Measurements from ENCODE around the gene WDR4. TPM values are rescaled to one million over a fixed set of nuclear protein-coding genes. Genes with fewer than 3 reads are reported as not detected.

The WDR4 gene
- total RNA-seq, 1 experiment from 2014 or later = 17.6 TPM

GRCh38 chr21:42855937-42856335 is 23.4 kb downstream of the WDR4 start:
- H3K4me1 ChIP-seq (replicated peaks; ENCODE audit: insufficient read depth) = no peaks in the 10 kb centered on the region
- no peak overlapping the region for H3K4me3 ChIP-seq
- H2AFZ ChIP-seq = no peak overlapping the region
- intact Hi-C loops (cut with micrococcal nuclease; ENCODE audit: unreplicated experiment) = no loop called here
- TF ChIP-seq, protein P1, sequence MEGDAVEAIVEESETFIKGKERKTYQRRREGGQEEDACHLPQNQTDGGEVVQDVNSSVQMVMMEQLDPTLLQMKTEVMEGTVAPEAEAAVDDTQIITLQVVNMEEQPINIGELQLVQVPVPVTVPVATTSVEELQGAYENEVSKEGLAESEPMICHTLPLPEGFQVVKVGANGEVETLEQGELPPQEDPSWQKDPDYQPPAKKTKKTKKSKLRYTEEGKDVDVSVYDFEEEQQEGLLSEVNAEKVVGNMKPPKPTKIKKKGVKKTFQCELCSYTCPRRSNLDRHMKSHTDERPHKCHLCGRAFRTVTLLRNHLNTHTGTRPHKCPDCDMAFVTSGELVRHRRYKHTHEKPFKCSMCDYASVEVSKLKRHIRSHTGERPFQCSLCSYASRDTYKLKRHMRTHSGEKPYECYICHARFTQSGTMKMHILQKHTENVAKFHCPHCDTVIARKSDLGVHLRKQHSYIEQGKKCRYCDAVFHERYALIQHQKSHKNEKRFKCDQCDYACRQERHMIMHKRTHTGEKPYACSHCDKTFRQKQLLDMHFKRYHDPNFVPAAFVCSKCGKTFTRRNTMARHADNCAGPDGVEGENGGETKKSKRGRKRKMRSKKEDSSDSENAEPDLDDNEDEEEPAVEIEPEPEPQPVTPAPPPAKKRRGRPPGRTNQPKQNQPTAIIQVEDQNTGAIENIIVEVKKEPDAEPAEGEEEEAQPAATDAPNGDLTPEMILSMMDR (conservative IDR thresholded peaks at IDR 0.05) = no peak
- no peak for TF ChIP-seq EZH2 (IDR thresholded peaks at IDR 0.05; ENCODE audit: low read depth)
- CTCF ChIA-PET = no interaction called here
- no peak for DNase-seq
- POLR2A ChIA-PET (ENCODE audit: unreplicated experiment) = no interaction called here
- no peaks in the 10 kb centered on the region for H3K9me2 ChIP-seq (ENCODE audit: insufficient read depth)
- H4K20me1 ChIP-seq (ENCODE audit: insufficient read depth) = peaks cover 7% of the 10 kb centered on the region; the same call in 1 of the 2 replicates
- H3K79me2 ChIP-seq (ENCODE audit: low read depth) = no peaks in the 10 kb centered on the region
- H3K9me3 ChIP-seq (ENCODE audit: insufficient read depth, low read depth) = no peaks in the 10 kb centered on the region
- H3K36me3 ChIP-seq (ENCODE audit: low read depth) = no peaks in the 10 kb centered on the region
- BruUV-seq (replicated peaks) = no TSS peak
- H3K4me2 ChIP-seq = no peak overlapping the region
- no peaks in the 10 kb centered on the region for H3F3A ChIP-seq (ENCODE audit: insufficient read depth, low read depth)
- no peaks in the 10 kb centered on the region for H3K27me3 ChIP-seq (ENCODE audit: insufficient read depth, low read depth)
- H3K27ac ChIP-seq = no peak overlapping the region

- intact Hi-C loops (cut with micrococcal nuclease; ENCODE audit: unreplicated experiment) = no loop called here
- no peak for DNase-seq
Observed at GRCh38 chr21:42855171-42855936, 24.0 kb downstream of the WDR4 start.

DNA sequence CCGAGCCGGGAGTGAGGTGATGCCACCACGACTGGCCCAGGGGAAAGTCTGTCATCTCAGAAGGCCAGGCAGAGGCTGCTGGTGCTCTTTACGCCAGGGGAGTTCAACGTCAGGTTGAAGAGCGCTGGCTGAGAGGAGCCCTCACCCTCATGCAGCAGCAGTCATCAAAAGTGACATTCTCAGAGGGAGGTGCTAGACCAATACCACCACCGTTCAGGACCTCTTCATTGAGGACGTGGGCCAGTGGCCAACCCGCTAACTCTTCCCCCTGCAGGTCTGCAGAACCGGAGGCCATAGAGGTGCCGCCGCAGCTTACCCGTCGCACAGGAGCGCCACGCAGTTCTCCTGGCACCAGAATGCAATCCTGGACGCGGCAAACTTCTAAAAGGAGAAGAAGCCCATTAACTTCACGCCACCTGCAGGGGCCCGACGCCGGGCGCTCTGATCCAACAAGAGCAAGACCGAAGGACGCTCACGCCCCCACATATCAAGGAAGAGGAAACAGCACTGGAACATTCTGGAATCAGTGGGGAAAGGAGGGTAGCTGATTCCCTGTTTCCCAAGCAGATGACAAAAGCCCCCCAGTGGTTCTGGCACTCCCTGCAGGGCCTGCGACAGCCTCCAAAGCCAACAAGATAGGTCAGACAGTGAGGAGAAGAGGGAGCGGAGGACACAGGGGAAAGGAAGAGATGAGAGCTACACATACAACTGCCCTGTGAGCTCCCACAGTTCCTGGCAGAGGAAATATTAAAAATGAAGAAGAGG is 24.9 kb downstream of the WDR4 start:
- POLR2A ChIA-PET (ENCODE audit: unreplicated experiment) = no interaction called here
- Histone ChIP-seq H3K4me2 (no peak overlapping the region), H3K27ac (no peak overlapping the region), H2AFZ (no peak overlapping the region), H3K4me1 (replicated peaks; ENCODE audit: insufficient read depth) (no peaks in the 10 kb centered on the region), H3F3A (ENCODE audit: insufficient read depth, low read depth) (no peaks in the 10 kb centered on the region), H4K20me1 (ENCODE audit: insufficient read depth) (0 out of 2 replicates have a peak, but pooled peaks cover 7% of the 10 kb centered on the region), H3K9me2 (ENCODE audit: insufficient read depth) (no peaks in the 10 kb centered on the region), H3K4me3 (no peak overlapping the region), H3K27me3 (ENCODE audit: insufficient read depth, low read depth) (no peaks in the 10 kb centered on the region), H3K79me2 (ENCODE audit: low read depth) (no peaks in the 10 kb centered on the region), H3K9me3 (ENCODE audit: insufficient read depth, low read depth) (no peaks in the 10 kb centered on the region), H3K36me3 (ENCODE audit: low read depth) (no peaks in the 10 kb centered on the region)
- CTCF ChIA-PET = no interaction called here
- intact Hi-C loops (cut with micrococcal nuclease; ENCODE audit: unreplicated experiment) = no loop called here
- no peak for TF ChIP-seq EZH2 (IDR thresholded peaks at IDR 0.05; ENCODE audit: low read depth)
- TF ChIP-seq, protein P1 (conservative IDR thresholded peaks at IDR 0.05) = no peak
- no peak for DNase-seq
- no TSS peak for BruUV-seq (replicated peaks)

More at GRCh38 chr21:42855171-42855936, 24.0 kb downstream of the WDR4 start:
- no peaks in the 10 kb centered on the region for H3K79me2 ChIP-seq (ENCODE audit: low read depth)
- TF ChIP-seq EZH2 (IDR thresholded peaks at IDR 0.05; ENCODE audit: low read depth) = no peak
- TF ChIP-seq, protein P1 (conservative IDR thresholded peaks at IDR 0.05) = no peak
- H3K9me2 ChIP-seq (ENCODE audit: insufficient read depth) = no peaks in the 10 kb centered on the region
- H2AFZ ChIP-seq = no peak overlapping the region
- no peak overlapping the region for H3K27ac ChIP-seq
- H3K27me3 ChIP-seq (ENCODE audit: insufficient read depth, low read depth) = no peaks in the 10 kb centered on the region
- no peaks in the 10 kb centered on the region for H3F3A ChIP-seq (ENCODE audit: insufficient read depth, low read depth)
- no peaks in the 10 kb centered on the region for H3K4me1 ChIP-seq (replicated peaks; ENCODE audit: insufficient read depth)
- H3K4me3 ChIP-seq = no peak overlapping the region
- no peaks in the 10 kb centered on the region for H3K9me3 ChIP-seq (ENCODE audit: insufficient read depth, low read depth)
- 0 out of 2 replicates have a peak, but pooled peaks cover 7% of the 10 kb centered on the region for H4K20me1 ChIP-seq (ENCODE audit: insufficient read depth)
- BruUV-seq (replicated peaks) = no TSS peak
- H3K36me3 ChIP-seq (ENCODE audit: low read depth) = no peaks in the 10 kb centered on the region
- no peak overlapping the region for H3K4me2 ChIP-seq
- CTCF ChIA-PET = no interaction called here
- POLR2A ChIA-PET (ENCODE audit: unreplicated experiment) = no interaction called here
